Measurements from ENCODE around the gene TM9SF2.
"Not testable (repeated sequence)": the region's sequence is repeated elsewhere in the genome, so short reads cannot be mapped to it uniquely, and the experiment has no call there.

TM9SF2 gene

GRCh38 chr13:99536023-99536422, 34.8 kb downstream of the TM9SF2 start:
- DNase-seq (ENCODE audit: low read depth, low spot score) = no peak

- DNase-seq (ENCODE audit: low read depth, low spot score) = no peak
Observed at GRCh38 chr13:99540530-99540929, 39.3 kb downstream of the TM9SF2 start.

DNA sequence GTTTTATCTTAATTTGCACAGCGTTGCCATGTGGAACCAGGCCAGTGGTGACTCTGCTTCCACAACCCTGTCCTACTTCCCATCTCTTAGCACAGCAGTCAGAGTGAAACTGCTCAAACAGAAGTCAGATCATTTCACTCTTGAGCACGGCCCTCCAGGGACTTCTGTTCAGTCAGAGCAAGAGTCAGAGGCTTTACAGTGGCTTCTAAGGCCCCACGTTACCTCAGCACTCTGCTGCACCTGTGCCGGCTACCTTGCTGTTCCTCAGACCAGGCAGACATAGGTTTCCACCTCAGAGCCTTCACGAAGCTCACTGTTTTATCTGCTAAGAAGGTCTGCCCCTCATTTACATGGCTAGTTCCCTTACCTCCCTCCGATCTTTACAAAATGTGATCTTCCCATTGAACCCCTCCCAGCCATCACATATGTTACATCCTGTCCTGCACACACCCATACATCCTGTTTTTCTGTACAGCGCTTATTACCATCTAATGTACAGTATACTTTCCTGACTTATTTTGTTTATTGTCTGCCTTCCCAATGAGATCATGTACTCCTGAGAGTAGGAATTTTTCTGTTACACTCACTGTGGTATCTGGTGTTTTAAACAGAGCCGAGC, 41.6 kb downstream of the TM9SF2 start:
- no peak for DNase-seq (ENCODE audit: low read depth, low spot score)

DNA sequence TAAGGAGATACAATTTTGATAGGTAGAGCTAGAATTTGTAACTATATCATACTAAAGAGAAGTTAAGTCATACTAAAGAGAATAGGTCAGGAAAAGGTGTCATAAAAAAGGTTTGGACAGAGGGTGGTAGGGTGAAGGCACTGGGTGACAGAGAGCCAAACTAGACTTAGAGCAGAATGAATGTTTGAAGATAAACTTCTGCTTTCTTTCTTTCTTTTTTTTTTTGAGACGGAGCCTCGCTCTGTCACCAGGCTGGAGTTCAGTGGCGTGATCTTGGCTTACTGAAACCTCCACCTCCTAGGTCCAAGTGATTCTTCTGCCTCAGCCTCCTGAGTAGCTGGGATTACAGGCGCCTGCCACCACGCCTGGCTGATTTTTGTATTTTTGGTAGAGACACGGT, 44.1 kb downstream of the TM9SF2 start:
- no peak for DNase-seq (ENCODE audit: low read depth, low spot score)

DNA sequence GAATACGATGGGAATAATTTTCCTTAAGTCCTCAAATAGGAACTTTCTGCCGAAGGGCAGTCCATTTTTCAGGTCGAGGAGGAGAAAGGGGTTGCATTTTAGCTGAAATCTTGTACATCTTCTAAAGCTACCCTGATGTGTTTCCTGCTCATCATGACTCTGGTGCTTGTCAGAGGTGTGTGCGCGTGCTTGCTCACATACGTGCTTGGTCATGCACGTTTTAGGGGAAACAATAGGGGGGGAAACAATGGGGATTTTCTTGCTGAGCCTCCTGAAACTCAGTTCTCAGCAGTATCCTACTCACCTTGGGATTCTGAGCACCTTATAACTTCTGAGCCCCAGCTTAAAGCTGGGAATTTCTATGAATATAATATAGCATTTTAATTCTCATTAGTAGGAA, 44.7 kb downstream of the TM9SF2 start:
- no peak for DNase-seq (ENCODE audit: low read depth, low spot score)

DNA sequence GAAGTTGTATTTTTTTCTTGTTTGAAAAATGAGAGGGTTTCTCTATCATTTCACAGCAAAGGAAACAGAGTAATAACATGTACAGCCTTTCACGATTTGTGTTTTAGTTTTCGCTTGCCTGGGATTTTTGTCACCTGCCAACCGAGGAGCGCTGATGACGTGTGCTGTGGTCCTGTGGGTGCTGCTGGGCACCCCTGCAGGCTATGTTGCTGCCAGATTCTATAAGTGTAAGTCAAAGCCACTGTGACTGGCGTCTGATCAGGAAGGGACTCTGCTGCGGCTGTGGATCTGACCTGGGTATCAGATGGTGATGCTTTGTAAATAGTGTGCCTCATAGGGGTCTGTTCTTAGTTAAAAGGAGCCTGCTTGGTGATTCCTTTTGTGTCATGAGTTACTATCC, 45.6 kb downstream of the TM9SF2 start:
- no peak for DNase-seq (ENCODE audit: low read depth, low spot score)

DNA sequence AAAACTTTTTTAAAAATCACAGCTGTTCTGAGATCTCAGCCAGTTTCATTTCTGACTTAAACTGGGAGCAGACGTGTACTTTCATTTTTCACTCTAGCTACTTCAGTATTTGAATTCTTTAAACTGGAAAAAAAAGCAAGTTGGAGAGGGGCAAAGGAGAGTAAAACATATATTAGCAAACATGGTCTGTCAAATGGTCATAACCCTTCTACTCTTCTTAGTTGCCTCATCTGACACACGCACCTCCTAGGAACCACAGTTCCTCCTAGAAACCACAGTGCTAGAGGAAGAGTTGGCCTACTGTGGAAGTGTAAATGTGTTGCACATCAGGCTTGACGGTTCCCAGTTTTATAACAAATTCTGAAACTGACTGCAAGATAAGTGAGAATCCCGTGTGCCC, 47.2 kb downstream of the TM9SF2 start:
- DNase-seq (ENCODE audit: low read depth, low spot score) = no peak

DNA sequence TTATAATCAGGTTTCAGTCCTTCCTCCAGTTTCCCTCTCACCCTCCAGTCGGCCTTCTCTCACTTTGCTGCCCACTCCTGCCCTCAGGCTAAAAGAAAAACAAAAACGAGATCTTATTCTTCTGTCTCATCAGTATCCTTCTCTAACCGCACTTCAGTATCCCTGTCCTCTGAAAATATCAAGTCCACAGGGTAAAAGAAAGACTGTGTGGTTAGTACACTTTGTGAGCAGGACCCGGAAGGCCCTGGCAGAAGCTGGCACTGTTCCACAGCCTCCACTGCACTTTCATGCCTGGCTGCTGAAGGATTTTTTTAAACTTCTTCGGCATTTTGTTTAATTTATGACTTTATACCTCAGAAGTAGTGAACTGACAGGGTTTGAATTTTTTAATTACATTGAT, 51.8 kb downstream of the TM9SF2 start:
- DNase-seq (ENCODE audit: low read depth, low spot score) = no peak

GRCh38 chr13:99555149-99555548, 53.9 kb downstream of the TM9SF2 start:
- DNase-seq (ENCODE audit: low read depth, low spot score) = no peak

- no peak for DNase-seq (ENCODE audit: low read depth, low spot score)
Observed at GRCh38 chr13:99556867-99557443, 55.7 kb downstream of the TM9SF2 start.

GRCh38 chr13:99558570-99559180, 57.4 kb downstream of the TM9SF2 start:
- no peak for DNase-seq (ENCODE audit: low read depth, low spot score)

DNA sequence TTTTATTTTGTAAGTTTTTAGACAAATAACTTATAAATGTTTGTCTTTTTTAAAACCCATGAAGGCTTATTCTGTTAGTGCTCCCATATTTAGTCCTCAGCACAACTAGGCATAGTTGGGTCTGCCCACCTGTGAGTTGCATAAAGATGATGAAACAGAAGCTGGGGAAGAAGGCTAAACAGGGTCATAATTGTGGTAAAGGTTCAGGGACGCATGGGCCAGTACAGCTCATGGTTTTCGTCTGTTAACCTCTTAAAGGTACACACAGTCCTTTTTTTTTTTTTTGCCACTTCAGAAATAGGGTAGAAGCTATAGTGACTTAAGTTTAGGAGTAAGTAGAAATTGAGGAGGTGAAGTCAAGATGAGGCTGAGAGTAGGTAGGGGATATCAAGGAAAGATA, 58.3 kb downstream of the TM9SF2 start:
- no peak for DNase-seq (ENCODE audit: low read depth, low spot score)

DNA sequence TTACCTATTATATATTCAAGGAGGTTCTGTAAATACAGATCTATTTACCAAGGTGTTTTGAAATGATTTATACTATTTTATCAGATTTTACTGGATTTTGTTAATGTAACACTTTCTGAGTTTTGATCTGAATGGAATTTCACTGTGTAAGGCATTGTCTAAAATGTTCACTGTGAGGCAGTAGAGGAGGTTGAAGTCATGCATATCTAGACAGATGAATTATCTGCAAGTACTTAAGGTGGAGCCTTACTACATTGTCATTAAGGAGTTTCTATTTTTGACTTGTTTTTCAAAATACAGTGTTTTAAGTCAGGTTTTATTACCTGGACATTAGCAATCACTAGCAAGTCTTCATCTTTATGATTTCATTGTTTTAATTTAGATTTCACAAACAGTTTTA, 62.1 kb downstream of the TM9SF2 start:
- DNase-seq (ENCODE audit: low read depth, low spot score) = no peak

DNA sequence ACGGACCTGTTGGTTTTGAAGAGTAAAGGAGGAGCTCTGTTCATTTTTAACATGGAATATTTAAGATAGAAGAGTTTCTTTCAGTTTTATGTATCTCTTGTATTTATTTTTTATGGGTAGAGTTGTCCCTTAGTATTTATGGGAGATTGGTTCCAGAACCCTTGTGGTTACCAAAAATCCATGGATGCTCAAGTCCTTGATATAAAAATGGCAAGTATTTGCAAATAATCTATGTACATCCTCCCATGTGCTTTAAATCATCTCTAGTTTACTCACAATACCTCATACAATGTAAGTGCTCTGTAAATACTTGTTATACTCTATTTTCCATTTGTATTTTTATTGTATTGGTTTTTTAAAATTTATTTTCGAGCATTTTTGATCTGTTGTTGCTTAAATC, 63.1 kb downstream of the TM9SF2 start:
- DNase-seq (ENCODE audit: low read depth, low spot score) = no peak

DNA sequence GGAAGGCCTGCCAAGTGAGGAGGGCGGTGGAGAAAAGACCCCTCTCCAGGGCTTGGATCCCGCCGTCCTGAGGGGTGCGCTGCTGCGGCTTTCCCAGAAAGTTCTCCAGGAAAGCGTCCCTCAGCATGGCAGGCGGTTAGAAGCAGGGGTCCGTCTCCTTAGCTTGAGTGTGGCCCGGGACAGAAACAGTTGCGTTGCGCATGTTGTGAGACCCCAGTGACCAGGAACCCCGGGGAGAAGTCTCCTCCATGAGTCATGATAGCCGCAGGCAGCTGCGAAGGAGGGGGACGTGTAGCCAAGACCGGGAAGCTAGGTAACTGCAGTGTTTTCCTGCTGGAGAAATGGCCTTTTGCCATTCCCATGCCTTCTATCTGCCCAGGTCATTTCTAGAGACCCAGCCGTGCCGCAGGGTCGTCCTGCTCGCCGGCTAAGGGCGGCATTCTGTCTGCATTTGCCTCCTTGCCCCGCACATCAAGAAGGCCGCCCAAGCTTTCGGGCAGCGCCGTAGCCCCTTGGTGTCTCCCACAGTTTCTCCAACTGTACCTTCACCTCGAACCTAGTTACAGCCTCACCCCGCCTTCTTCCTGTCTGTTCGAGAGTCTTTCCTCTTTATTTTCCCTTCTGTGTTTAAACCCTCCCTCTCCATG, 64.3 kb downstream of the TM9SF2 start:
- no peak for DNase-seq (ENCODE audit: low read depth, low spot score)

DNA sequence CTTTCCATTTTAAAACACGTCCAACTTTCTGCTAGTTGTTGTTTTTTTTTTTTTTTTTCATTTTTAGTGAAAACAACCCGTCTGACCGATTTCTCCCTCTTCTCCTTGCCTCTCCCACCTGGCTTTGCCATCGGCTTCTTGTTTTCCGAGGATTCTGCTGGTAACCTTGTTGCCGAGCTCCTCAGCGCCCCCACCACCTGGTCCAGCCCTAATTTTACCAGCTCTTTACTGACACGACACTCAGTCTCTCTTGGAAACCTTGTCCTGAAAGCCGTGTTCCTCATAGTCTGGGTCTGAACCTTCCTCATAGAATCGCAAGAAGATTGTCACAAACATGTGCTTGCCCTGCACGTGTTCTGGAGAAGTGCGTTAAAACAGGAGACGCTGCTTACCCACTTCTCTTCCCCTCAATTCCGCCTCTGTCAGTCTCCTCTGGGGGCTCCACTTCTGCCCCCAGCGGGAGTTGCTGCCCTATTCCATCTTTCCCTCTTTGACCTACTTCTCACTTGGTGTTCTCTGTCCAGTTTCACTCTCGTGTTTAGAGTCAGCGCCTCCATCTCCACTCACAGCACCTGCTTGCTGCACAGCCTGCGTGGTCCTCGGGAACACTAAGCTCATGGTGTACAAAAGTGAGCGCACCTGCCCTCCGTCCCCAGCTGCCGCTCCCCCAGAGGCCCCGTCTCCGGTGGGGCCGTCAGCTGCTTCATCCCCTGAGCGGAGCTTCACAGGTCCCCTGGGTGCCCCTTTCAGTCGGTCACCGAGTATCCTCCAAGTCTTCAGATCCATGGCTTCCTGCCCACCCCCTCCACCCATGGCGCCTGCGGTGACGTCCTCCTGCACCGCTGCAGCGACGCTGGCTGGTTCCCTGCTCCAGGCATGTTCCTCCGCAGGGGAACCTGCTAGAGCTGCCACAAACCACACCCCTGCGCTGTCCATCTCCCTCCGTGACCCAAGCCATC, 65.1 kb downstream of the TM9SF2 start:
- no peak for DNase-seq (ENCODE audit: low read depth, low spot score)

DNA sequence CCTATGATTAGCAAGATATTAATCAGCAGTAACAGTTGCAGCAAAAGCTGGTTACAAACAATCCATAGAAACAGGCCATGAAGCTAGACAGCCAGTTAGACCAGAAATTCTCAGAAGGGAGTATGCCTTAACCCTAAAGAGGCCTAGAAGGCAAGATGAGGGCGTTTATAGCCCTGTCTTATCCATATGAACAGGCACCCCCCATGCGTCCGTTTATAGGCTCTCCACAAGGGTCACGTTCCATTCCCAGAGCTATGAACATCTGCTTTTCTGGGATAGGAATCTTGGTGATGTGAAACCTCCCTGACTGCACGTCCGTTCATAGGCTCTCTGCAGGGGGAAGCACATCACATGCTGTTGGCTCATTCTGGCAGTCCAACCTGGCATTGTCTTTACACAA, 67.6 kb downstream of the TM9SF2 start:
- not testable (repeated sequence) for DNase-seq (ENCODE audit: low read depth, low spot score)

DNA sequence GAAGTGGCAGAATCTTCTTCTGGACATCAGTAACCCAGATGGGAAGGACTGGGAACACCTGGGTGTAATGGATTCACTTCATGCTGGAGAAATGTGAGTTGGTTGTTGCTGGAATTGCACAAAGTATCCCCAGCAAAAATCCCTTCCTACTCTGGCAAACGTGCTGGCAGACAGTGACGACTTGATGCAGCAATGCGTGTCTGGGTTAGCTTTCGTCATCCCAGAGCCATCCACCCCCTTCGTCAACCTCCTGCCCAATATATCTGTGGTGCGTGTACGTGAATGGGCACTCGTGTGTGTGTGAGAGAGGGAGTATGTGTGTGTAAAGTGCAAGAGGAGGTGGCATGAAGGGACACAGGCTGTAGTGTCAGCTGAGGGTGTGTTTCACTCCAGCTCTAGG, 70.9 kb downstream of the TM9SF2 start:
- no peak for DNase-seq (ENCODE audit: low read depth, low spot score)

- no peak for DNase-seq (ENCODE audit: low read depth, low spot score)
Observed at GRCh38 chr13:99572921-99573320, 71.6 kb downstream of the TM9SF2 start.

GRCh38 chr13:99575376-99576120, 74.3 kb downstream of the TM9SF2 start:
- no peak for DNase-seq (ENCODE audit: low read depth, low spot score)
